ENCODE measurements around the gene ZNF576. TPM values are rescaled to one million over a fixed set of nuclear protein-coding genes. Genes with fewer than 3 reads are reported as not detected.

Gene ZNF576
- total and polyA plus RNA-seq, 2 donors from 2014 or later, result 15.3 to 25.6 TPM

GRCh38 chr19:43574424-43575155 is 21.8 kb upstream of the ZNF576 start:
- Histone ChIP-seq H3K4me1 (ENCODE audit: control insufficient read depth in 2 of 3, insufficient read depth in 2 of 3, low read depth in 1 of 3, low read length in 3 of 3) (peaks cover 0 to 8% (median 5%) of the 10 kb centered on the region in 3 donors), H3K36me3 (ENCODE audit: control insufficient read depth in 2 of 3, insufficient read depth in 3 of 3, low read length in 3 of 3) (peaks cover 0 to 6% (median 0%) of the 10 kb centered on the region in 3 donors), H3K27me3 (ENCODE audit: control insufficient read depth, insufficient read depth, low read length) (no peaks in the 10 kb centered on the region), H3K4me3 (ENCODE audit: low read length in 3 of 3) (peak overlapping the region; percentile 76 to 98 (median 89)), H3K9ac (ENCODE audit: low read length in 3 of 3) (peak overlapping the region; percentile 69 to 94 (median 74)), H3K27ac (ENCODE audit: low read depth in 2 of 2, low read length in 2 of 2) (peak overlapping the region; percentile 62 to 65), H3K9me3 (ENCODE audit: control insufficient read depth in 2 of 3, insufficient read depth in 1 of 3, low read length in 3 of 3) (no peaks in the 10 kb centered on the region)
- TF ChIP-seq, protein P1, sequence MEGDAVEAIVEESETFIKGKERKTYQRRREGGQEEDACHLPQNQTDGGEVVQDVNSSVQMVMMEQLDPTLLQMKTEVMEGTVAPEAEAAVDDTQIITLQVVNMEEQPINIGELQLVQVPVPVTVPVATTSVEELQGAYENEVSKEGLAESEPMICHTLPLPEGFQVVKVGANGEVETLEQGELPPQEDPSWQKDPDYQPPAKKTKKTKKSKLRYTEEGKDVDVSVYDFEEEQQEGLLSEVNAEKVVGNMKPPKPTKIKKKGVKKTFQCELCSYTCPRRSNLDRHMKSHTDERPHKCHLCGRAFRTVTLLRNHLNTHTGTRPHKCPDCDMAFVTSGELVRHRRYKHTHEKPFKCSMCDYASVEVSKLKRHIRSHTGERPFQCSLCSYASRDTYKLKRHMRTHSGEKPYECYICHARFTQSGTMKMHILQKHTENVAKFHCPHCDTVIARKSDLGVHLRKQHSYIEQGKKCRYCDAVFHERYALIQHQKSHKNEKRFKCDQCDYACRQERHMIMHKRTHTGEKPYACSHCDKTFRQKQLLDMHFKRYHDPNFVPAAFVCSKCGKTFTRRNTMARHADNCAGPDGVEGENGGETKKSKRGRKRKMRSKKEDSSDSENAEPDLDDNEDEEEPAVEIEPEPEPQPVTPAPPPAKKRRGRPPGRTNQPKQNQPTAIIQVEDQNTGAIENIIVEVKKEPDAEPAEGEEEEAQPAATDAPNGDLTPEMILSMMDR (IDR thresholded peaks at IDR 0.05; ENCODE audit: borderline replicate concordance, extremely low read depth, insufficient read depth), result no peak
- intact Hi-C loops (cut with DNase I), result no loop called here
- FAIRE-seq (no peak), DNase-seq (peak in 2 of 5 donors; percentile 39 to 60)

DNA sequence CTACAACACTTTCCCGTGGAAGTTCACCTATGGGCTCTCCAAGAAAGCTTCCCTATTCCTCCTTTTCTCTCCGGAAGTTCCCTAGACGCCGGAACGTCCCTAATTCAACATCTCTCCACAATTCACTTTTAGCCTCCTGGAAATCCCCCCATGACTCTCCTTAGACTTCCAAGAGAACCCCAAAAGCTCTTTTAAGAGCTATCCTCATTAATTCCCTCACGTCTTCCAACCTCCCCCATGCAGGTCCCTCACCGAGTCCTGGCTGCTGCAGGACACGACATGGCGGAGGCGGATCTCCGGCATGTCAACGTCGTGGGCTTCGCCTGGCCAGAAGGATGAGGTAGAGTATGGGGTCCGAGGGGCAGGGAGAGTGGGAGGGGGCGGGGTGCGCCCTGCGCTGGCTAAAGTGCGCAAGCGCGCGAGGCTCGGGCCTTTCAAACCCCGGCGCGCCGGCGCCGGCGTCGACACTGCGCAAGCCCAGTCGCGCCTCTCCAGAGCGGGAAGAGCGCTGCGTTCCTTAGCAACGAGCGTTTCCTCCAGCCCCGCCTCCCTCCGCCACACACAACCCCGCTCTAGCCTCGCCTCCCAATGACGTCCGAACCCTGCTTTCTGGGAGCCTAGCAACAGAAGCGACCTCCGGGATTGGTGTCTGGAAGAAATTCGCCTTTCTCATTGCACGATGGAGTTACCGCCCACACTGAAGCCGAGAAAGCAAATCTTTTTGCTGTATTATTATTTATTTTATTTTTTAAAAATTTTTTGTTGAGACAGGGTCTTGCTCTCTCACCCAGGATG is 21.0 kb upstream of the ZNF576 start, which contains the start of the genes PINLYP and XRCC1:
TSS of gene PINLYP (plus strand) at position 646 of the 795 bp plus-strand sequence. CDS start 1,391 bp downstream, outside the sequence.
TSS of gene XRCC1 (minus strand) at position 372 of the 795 bp plus-strand sequence. CDS start at position 303, 69 bp downstream.
- Histone ChIP-seq H3K27me3 (ENCODE audit: control insufficient read depth, insufficient read depth, low read length) (no peaks in the 10 kb centered on the region), H3K4me3 (ENCODE audit: low read length in 3 of 3) (peak within 1 kb of the TSS; percentile 76 to 98 (median 89)), H3K36me3 (ENCODE audit: control insufficient read depth in 2 of 3, insufficient read depth in 3 of 3, low read length in 3 of 3) (peaks cover 0 to 6% (median 0%) of the 10 kb centered on the region in 3 donors), H3K9ac (ENCODE audit: low read length in 3 of 3) (peak within 1 kb of the TSS; percentile 69 to 94 (median 74)), H3K4me1 (ENCODE audit: control insufficient read depth in 2 of 3, insufficient read depth in 2 of 3, low read depth in 1 of 3, low read length in 3 of 3) (peaks cover 0 to 13% (median 5%) of the 10 kb centered on the region in 3 donors), H3K9me3 (ENCODE audit: control insufficient read depth in 2 of 3, insufficient read depth in 1 of 3, low read length in 3 of 3) (no peaks in the 10 kb centered on the region), H3K27ac (ENCODE audit: low read depth in 2 of 2, low read length in 2 of 2) (peak within 1 kb of the TSS; percentile 62 to 65)
- DNase-seq, result peak; percentile 99 to 100 (median 99)
- FAIRE-seq, result peak; percentile 99
- intact Hi-C loops (cut with DNase I), result no loop called here
- TF ChIP-seq, protein P1 (IDR thresholded peaks at IDR 0.05; ENCODE audit: borderline replicate concordance, extremely low read depth, insufficient read depth), result no peak

DNA sequence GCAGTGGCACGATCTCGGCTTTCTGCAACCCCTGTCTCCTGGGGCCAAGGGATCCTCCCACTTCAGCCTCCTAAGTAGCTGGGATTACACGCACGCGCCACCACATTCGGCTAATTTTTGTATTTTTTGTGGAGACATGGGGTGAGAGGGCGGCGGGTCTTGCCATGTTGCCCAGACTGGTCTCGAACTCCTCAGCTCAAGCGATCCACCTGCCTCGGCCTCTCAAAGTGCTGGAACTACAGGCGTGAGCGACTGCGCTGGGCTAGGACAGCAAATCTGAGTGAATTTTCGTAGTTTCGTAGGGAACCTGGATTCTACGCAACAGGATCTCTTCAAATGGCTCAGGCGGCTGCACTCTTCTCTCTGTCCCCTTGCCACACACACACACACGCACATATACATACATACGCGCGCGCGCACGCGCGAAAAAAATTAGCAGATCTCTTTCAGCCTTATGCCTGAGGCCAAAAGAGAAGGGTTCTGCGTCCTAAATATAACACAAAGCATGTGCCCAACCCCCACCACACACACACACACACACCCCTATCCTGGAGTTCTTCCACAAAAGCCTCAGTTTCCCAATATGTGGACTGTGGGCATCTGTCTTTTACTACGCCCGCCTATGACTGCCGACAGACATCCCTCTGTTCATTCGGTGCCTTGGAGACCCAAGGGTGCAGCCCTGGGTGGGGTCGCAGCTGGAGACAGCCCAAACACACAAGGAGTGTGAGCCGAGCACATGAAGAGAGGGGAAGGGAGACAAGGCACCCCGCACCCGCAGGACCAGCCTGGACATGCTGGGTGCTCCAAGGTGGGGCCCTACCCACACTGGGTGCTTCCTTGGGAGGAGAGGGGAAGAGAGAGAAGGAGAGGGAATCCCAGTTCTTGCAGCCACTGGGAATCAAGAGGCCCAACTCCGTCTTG is 20.2 kb upstream of the ZNF576 start:
- Histone ChIP-seq H3K27ac (ENCODE audit: low read depth in 2 of 2, low read length in 2 of 2) (peak overlapping the region in 1 of 2 donors; percentile 51), H3K9ac (ENCODE audit: low read length in 3 of 3) (peak overlapping the region in 1 of 3 donors; percentile 31), H3K27me3 (ENCODE audit: control insufficient read depth, insufficient read depth, low read length) (no peaks in the 10 kb centered on the region), H3K4me1 (ENCODE audit: control insufficient read depth in 2 of 3, insufficient read depth in 2 of 3, low read depth in 1 of 3, low read length in 3 of 3) (peaks cover 0 to 16% (median 8%) of the 10 kb centered on the region in 3 donors), H3K9me3 (ENCODE audit: control insufficient read depth in 2 of 3, insufficient read depth in 1 of 3, low read length in 3 of 3) (no peaks in the 10 kb centered on the region), H3K4me3 (ENCODE audit: low read length in 3 of 3) (peak overlapping the region; percentile 23 to 62 (median 60)), H3K36me3 (ENCODE audit: control insufficient read depth in 2 of 3, insufficient read depth in 3 of 3, low read length in 3 of 3) (peaks cover 0 to 6% (median 0%) of the 10 kb centered on the region in 3 donors)
- FAIRE-seq, result no peak
- intact Hi-C loops (cut with DNase I), result no loop called here
- peak in 2 of 5 donors; percentile 74 to 76 for DNase-seq
- TF ChIP-seq, protein P1 (IDR thresholded peaks at IDR 0.05; ENCODE audit: borderline replicate concordance, extremely low read depth, insufficient read depth), result no peak
